Endothelial cell (in vitro differentiated cells): ENCODE data around the gene FAM168B. TPM values are rescaled to one million over a fixed set of nuclear protein-coding genes. Genes with fewer than 3 reads are reported as not detected.

Experiments
- DNase-seq: peaks from one replicate; pipeline ENCODE4 v3.0.0; 2021; ENCODE audit warnings: low spot score
- H3K27ac Mint-ChIP-seq: one replicate; pipeline ENCODE4 v1.8.0; 2021; ENCODE audit warnings: mixed read lengths, inconsistent platforms; ENCODE audit not compliant: unreplicated experiment
- H3K27me3 Mint-ChIP-seq: one replicate; pipeline ENCODE4 v1.8.0; 2021; ENCODE audit warnings: mild to moderate bottlenecking, moderate library complexity, mixed read lengths, inconsistent platforms; ENCODE audit not compliant: unreplicated experiment
- H3K36me3 Mint-ChIP-seq: one replicate; pipeline ENCODE4 v1.8.0; 2021; ENCODE audit warnings: mild to moderate bottlenecking, low read depth, mixed read lengths, inconsistent platforms; ENCODE audit not compliant: unreplicated experiment
- H3K4me1 Mint-ChIP-seq: one replicate; pipeline ENCODE4 v1.8.0; 2021; ENCODE audit warnings: mild to moderate bottlenecking, mixed read lengths, inconsistent platforms; ENCODE audit not compliant: unreplicated experiment
- H3K4me3 Mint-ChIP-seq: one replicate; pipeline ENCODE4 v1.8.0; 2021; ENCODE audit warnings: mild to moderate bottlenecking, mixed read lengths, inconsistent platforms; ENCODE audit not compliant: unreplicated experiment
- H3K9me3 Mint-ChIP-seq: one replicate; pipeline ENCODE4 v1.8.0; 2021; ENCODE audit warnings: mixed read lengths, inconsistent platforms; ENCODE audit not compliant: unreplicated experiment
- total RNA-seq: library from RNA; stranded (reverse); fragmentation: NEBNext Ultra II Directional; extraction: Animal tissue kit (Norgen Biotek cat#: 25700); gene quantifications from one replicate; pipeline ENCODE4 v1.2.1, GENCODE V29; 2021; ENCODE audit not compliant: unreplicated experiment
- TF ChIP-seq, protein P1 (sequence below): fragments of 200-600 bp; sonication (generic); IDR thresholded peaks from one replicate; pipeline ENCODE4 v1.5.0; 2021; ENCODE audit warnings: antibody characterized with exemption; ENCODE audit not compliant: unreplicated experiment

Gene FAM168B
- total RNA-seq, 1 donor from 2014 or later, result 72.0 TPM

- no peak overlapping the region for H3K27ac Mint-ChIP-seq
- H3K36me3 Mint-ChIP-seq, result peaks cover 6% of the 10 kb centered on the region
These were observed 49.8 kb downstream of the FAM168B start for GRCh38 chr2:131043199-131044074.

DNA sequence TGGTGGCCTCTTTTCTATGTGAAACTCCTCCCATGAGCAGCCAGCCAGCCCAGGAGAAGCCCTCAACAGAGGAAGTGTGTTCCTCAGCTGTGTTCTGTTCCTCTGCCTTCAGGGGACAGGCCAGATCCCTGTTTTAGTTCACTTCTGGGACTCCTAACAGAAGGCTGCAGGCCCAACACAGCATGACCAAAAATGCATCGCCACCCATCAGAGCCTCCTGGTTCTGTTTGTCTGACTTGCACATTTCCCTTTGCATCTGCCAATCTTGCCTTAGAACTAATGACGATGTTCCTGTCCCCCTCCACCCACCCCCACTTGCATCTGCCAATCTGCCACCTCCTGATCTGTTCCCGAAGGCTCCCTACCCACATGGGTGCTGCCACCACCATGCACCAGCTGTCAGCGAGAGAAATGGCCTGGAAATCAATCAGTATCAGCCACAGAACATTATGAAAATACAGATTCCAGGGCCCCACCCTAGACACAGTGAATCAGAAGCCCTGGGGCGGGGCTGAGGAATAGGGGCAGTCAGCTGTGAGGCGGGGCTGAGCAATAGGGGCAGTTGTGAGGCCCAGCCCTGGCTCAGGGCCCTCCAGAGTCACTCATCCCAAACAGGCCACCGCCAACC is 51.0 kb downstream of the FAM168B start:
- H3K27ac Mint-ChIP-seq, result no peak overlapping the region
- no peaks in the 10 kb centered on the region for H3K36me3 Mint-ChIP-seq
- H3K4me1 Mint-ChIP-seq, result peaks cover 8% of the 10 kb centered on the region
- H3K9me3 Mint-ChIP-seq, result no peaks in the 10 kb centered on the region
- H3K4me3 Mint-ChIP-seq, result no peak overlapping the region
- no peak for DNase-seq
- TF ChIP-seq, protein P1, sequence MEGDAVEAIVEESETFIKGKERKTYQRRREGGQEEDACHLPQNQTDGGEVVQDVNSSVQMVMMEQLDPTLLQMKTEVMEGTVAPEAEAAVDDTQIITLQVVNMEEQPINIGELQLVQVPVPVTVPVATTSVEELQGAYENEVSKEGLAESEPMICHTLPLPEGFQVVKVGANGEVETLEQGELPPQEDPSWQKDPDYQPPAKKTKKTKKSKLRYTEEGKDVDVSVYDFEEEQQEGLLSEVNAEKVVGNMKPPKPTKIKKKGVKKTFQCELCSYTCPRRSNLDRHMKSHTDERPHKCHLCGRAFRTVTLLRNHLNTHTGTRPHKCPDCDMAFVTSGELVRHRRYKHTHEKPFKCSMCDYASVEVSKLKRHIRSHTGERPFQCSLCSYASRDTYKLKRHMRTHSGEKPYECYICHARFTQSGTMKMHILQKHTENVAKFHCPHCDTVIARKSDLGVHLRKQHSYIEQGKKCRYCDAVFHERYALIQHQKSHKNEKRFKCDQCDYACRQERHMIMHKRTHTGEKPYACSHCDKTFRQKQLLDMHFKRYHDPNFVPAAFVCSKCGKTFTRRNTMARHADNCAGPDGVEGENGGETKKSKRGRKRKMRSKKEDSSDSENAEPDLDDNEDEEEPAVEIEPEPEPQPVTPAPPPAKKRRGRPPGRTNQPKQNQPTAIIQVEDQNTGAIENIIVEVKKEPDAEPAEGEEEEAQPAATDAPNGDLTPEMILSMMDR, result no peak
- H3K27me3 Mint-ChIP-seq, result peaks cover 6% of the 10 kb centered on the region

More at GRCh38 chr2:131043199-131044074, 49.8 kb downstream of the FAM168B start:
- DNase-seq, result no peak
- Mint-ChIP-seq H3K27me3 (peaks cover 3% of the 10 kb centered on the region), H3K4me3 (no peak overlapping the region), H3K9me3 (no peaks in the 10 kb centered on the region), H3K4me1 (peaks cover 8% of the 10 kb centered on the region)
- TF ChIP-seq, protein P1, result no peak

DNA sequence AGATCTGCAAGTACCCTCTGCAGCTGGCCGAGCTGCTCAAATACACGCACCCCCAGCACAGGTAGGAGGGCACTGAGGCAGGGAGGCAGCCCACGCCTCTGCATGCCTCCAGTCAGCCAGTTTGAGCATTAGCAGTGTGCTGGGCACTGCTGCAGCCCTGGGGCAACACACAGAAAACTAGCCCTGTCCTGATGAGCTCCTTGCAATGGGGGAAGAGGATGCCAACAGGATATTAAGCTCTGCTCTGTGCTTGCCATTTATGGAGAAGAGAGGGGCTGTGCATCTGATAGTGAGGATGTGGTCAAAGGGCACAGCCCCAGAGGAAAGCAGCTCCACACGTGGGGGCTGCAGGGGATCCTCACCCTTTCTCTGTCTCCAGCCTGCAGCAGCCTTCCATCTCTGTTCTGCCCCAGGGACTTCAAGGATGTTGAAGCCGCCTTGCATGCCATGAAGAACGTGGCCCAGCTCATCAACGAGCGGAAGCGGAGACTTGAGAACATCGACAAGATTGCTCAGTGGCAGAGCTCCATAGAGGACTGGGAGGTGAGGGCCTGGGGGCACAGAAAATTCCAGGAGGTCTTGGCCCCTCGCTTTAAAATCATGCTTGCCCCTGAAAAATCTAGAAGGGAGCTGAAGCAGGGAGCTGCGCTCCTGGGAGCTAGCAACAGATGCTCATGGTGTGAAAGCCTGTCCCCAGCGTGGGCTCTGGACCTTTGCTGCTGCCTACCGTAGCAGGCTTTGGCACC is 51.7 kb downstream of the FAM168B start:
- Mint-ChIP-seq H3K4me3 (no peak overlapping the region), H3K27ac (no peak overlapping the region), H3K4me1 (peaks cover 5% of the 10 kb centered on the region), H3K27me3 (peaks cover 4% of the 10 kb centered on the region), H3K36me3 (no peaks in the 10 kb centered on the region), H3K9me3 (no peaks in the 10 kb centered on the region)
- DNase-seq, result no peak
- TF ChIP-seq, protein P1, result no peak

GRCh38 chr2:131040661-131041401 is 52.4 kb downstream of the FAM168B start:
- Mint-ChIP-seq H3K4me3 (no peak overlapping the region), H3K27me3 (peaks cover 6% of the 10 kb centered on the region), H3K4me1 (peaks cover 5% of the 10 kb centered on the region), H3K9me3 (no peaks in the 10 kb centered on the region), H3K36me3 (peaks cover 3% of the 10 kb centered on the region), H3K27ac (peak overlapping the region; percentile 4)
- DNase-seq, result no peak
- TF ChIP-seq, protein P1, result no peak
